Esophagus squamous epithelium (tissue), 4 donors: ENCODE data around the gene ABLIM3.

Source experiments
- CTCF ChIP-seq, 6 experiments: fragments of 450-650 bp in 4 of 6; fragments of 200-600 bp in 2 of 6; sonication (generic) in 2 of 6; IDR thresholded peaks; one replicate each; pipeline ENCODE4 v1.5.1; 2016 to 2019; ENCODE audit warnings: antibody characterized with exemption in 6 of 6, mild to moderate bottlenecking in 4 of 6, moderate library complexity in 4 of 6
- POLR2A ChIP-seq, 4 donors: fragments of 450-650 bp; IDR thresholded peaks; one replicate each; pipeline ENCODE4 v1.6.1; 2017; ENCODE audit warnings: antibody characterized with exemption in 4 of 4, mild to moderate bottlenecking in 4 of 4, moderate library complexity in 3 of 4

GRCh38 chr5:149195337-149195887, 54.1 kb downstream of the ABLIM3 start:
- no peak for TF ChIP-seq POLR2A (IDR thresholded peaks at IDR 0.05)
- TF ChIP-seq CTCF (IDR thresholded peaks at IDR 0.05): no peak
